GM18858 (cell line): ENCODE data around the gene SLC38A4.

Experiments used
- ATAC-seq: cut with Tn5 transposase; IDR thresholded peaks from one replicate; pipeline ENCODE4 v1.9.1; 2021; ENCODE audit not compliant: unreplicated experiment

SLC38A4 gene

GRCh38 chr12:46815809-46816208 lies 10.0 kb downstream of the SLC38A4 start:
- ATAC-seq: no peak

- no peak for ATAC-seq
These were observed 11.7 kb downstream of the SLC38A4 start for GRCh38 chr12:46814143-46814542.

- ATAC-seq: no peak
These were observed 14.6 kb downstream of the SLC38A4 start for GRCh38 chr12:46811185-46811584.

- ATAC-seq: no peak
These were observed 16.7 kb downstream of the SLC38A4 start for GRCh38 chr12:46808955-46809697.

GRCh38 chr12:46808317-46808716 lies 17.5 kb downstream of the SLC38A4 start:
- ATAC-seq: no peak

GRCh38 chr12:46804054-46804453 lies 21.7 kb downstream of the SLC38A4 start:
- ATAC-seq: no peak

GRCh38 chr12:46803517-46803916 lies 22.3 kb downstream of the SLC38A4 start:
- no peak for ATAC-seq

GRCh38 chr12:46801293-46801692 lies 24.5 kb downstream of the SLC38A4 start:
- ATAC-seq: no peak

GRCh38 chr12:46800160-46800559 lies 25.6 kb downstream of the SLC38A4 start:
- no peak for ATAC-seq

GRCh38 chr12:46798648-46799047 lies 27.1 kb downstream of the SLC38A4 start:
- ATAC-seq: no peak

GRCh38 chr12:46798056-46798455 lies 27.7 kb downstream of the SLC38A4 start:
- ATAC-seq: no peak

- ATAC-seq: no peak
These were observed 29.8 kb downstream of the SLC38A4 start for GRCh38 chr12:46795988-46796387.

- peak; percentile 82 for ATAC-seq
These were observed 31.1 kb downstream of the SLC38A4 start for GRCh38 chr12:46794593-46795190.

GRCh38 chr12:46792925-46793324 lies 32.9 kb downstream of the SLC38A4 start:
- ATAC-seq: no peak

- ATAC-seq: no peak
These were observed 35.7 kb downstream of the SLC38A4 start for GRCh38 chr12:46790066-46790465.

- ATAC-seq: no peak
These were observed 37.5 kb downstream of the SLC38A4 start for GRCh38 chr12:46788072-46788887.

- no peak for ATAC-seq
These were observed 38.2 kb downstream of the SLC38A4 start for GRCh38 chr12:46787496-46788055.

GRCh38 chr12:46786774-46787173 lies 39.0 kb downstream of the SLC38A4 start:
- no peak for ATAC-seq

- no peak for ATAC-seq
These were observed 40.4 kb downstream of the SLC38A4 start for GRCh38 chr12:46785382-46785781.

GRCh38 chr12:46783871-46784270 lies 41.9 kb downstream of the SLC38A4 start:
- ATAC-seq: no peak

- no peak for ATAC-seq
These were observed 45.9 kb downstream of the SLC38A4 start for GRCh38 chr12:46779879-46780278.

- no peak for ATAC-seq
These were observed 46.7 kb downstream of the SLC38A4 start for GRCh38 chr12:46779063-46779462.
